Measurements from ENCODE around the gene PRKCSH. TPM values are rescaled to one million over a fixed set of nuclear protein-coding genes. Genes with fewer than 3 reads are reported as not detected.
A peak's percentile ranks its signal among the peaks of the same experiment; 100 is the strongest.
"Not testable (repeated sequence)": the region's sequence is repeated elsewhere in the genome, so short reads cannot be mapped to it uniquely, and the experiment has no call there.

The PRKCSH gene
- total RNA-seq, 1 donor from 2014 or later, result 396 TPM

DNA sequence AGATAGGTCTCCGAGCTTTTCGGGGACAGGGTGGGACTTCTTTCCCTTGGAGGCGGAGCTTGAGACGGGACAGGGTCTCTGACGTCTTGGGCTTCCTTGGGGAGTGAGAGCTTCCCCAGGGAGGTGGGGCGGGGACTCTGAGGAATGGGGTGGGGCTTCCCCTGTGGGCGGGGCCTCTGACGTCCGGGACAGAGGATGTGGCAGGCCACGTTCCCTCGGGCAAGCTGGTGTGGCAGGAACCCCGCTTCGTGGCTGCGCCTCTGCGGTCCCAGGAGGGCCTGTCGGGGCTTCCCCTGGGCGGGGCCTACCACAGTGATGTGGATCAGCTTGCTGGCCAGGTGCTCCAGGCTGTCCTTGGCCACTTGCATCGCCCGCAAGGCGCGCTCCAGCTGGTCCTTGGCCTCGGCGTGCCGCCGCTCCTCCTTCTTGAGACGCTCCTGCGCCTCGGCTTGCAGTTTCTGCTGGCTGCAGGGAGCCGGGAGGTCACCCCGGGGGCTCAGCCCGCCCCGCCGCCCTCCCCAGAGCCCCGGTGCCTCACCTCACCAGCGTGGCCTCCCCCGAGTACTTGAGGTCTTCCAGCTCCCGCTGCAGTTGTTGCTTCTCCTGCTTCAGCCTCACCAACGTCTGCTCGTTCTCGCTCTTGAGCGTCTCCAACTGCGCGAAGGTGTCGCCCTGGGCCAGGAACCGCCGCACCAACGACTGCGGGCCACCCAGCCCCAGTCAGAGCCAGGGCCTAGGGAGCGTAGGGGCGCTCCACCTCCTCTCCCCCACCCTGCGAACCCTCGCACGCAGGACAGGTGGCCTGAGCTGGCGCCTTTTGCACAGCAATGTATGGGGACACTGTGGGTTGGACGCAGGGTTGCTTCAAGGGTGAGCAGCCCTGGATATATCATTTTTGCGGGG is 13.0 kb upstream of the PRKCSH start:
- Mint-ChIP-seq H3K4me3 (peak overlapping the region; percentile 74), H3K27ac (peak overlapping the region; percentile 43), H3K27me3 (ENCODE audit: low read depth) (peaks cover 55% of the 10 kb centered on the region), H3K9me3 (no peaks in the 10 kb centered on the region), H3K36me3 (no peaks in the 10 kb centered on the region), H3K4me1 (peaks cover 29% of the 10 kb centered on the region)
- peak in 1 of 2 experiments; percentile 67 for DNase-seq (ENCODE audit: low spot score in 2 of 2, unreplicated experiment in 2 of 2)
- TF ChIP-seq, protein P1, sequence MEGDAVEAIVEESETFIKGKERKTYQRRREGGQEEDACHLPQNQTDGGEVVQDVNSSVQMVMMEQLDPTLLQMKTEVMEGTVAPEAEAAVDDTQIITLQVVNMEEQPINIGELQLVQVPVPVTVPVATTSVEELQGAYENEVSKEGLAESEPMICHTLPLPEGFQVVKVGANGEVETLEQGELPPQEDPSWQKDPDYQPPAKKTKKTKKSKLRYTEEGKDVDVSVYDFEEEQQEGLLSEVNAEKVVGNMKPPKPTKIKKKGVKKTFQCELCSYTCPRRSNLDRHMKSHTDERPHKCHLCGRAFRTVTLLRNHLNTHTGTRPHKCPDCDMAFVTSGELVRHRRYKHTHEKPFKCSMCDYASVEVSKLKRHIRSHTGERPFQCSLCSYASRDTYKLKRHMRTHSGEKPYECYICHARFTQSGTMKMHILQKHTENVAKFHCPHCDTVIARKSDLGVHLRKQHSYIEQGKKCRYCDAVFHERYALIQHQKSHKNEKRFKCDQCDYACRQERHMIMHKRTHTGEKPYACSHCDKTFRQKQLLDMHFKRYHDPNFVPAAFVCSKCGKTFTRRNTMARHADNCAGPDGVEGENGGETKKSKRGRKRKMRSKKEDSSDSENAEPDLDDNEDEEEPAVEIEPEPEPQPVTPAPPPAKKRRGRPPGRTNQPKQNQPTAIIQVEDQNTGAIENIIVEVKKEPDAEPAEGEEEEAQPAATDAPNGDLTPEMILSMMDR (IDR thresholded peaks at IDR 0.05; ENCODE audit: unreplicated experiment), result no peak

DNA sequence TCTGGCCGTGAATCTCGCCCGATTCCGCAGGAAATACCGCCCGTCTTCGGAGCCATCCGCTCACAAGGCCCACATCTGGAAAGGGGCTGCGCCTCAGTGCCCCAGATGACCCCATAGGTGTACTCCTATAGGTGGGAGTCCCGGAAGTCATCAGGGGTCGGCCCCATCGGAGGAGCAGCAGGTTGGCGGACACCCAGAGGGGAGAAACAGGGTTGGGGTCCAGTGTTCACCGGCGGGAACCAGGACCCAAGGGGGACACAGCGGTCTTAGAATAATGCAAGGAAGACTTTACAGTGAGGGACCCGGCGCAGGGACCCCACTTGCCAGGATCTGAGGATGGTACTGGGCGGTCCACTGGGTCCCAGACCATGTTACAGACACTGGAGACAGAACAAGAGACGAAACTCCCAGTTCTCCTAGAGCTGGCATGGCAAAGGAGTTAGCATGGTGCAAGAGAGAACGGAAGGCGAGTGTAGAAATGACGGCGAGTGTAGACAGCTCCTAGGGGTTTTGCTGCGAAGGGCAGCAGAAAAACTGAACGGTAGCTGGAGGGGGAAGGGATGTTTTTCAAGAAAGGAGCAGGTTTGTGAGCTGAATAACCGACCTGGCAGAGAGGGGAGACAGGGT is 12.2 kb upstream of the PRKCSH start:
- Mint-ChIP-seq H3K36me3 (no peaks in the 10 kb centered on the region), H3K27me3 (ENCODE audit: low read depth) (peaks cover 47% of the 10 kb centered on the region), H3K4me3 (no peak overlapping the region), H3K9me3 (no peaks in the 10 kb centered on the region), H3K27ac (no peak overlapping the region), H3K4me1 (peaks cover 25% of the 10 kb centered on the region)
- TF ChIP-seq, protein P1 (IDR thresholded peaks at IDR 0.05; ENCODE audit: unreplicated experiment), result no peak
- DNase-seq (ENCODE audit: low spot score in 2 of 2, unreplicated experiment in 2 of 2), result no peak

DNA sequence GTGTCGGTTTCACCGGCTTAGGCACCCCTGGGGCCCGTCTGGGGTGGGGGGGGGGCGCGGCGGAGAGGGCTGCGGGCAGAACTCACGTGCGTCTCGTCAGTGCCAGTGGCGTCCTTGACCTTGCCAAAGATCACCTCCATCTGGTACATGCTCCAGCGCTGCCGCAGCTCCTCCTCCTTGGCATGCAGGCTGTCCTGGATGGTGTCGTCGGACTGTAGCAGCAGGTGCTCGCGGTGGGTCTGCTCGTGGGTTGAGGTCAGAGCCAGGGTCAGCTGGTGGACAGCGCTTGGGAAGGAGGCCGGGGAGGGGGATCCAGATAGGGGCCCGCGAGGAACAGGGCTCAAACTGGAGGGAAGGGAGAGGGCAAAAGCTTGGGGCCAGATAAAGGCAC is 11.6 kb upstream of the PRKCSH start:
- Mint-ChIP-seq H3K27me3 (ENCODE audit: low read depth) (peaks cover 42% of the 10 kb centered on the region), H3K36me3 (no peaks in the 10 kb centered on the region), H3K4me1 (peaks cover 21% of the 10 kb centered on the region), H3K4me3 (no peak overlapping the region), H3K27ac (no peak overlapping the region), H3K9me3 (no peaks in the 10 kb centered on the region)
- DNase-seq (ENCODE audit: low spot score in 2 of 2, unreplicated experiment in 2 of 2), result no peak
- TF ChIP-seq, protein P1 (IDR thresholded peaks at IDR 0.05; ENCODE audit: unreplicated experiment), result no peak

DNA sequence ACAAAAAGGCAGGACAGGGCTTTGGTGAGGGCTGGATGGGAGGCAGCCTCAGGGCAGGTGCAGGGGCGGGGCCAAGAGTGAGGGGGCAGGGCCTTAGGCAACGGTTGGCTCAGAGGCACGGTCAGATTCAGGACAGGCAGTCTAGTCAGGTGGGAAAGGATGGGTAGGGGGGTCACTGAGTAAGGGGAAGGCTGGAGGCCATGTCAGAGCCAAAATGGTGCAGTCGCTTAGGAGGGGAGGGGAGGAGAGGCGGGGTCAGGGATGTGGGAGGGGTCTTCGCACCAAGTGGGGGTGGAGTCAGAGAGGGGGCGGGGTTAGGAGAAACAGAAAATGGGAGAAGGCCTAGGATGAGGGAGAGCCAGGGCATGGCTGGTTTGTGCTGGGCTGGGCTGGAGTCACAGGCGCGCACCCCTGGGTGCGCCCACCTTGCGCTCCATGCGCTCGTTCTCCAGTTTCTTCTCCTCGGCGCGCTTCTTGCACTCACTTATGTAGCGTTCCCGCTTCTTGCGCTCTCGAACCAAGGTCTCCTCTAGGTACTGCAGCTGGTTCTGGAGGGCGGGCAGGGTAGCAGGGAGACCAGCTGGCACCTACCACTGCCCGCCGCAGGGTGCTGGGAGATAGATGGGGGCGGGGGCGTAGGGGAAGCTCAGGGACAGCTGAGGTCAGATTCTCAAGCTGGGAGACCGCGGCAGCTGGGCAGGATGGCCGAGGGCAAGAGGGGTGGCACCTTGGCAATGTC is 9.5 kb upstream of the PRKCSH start:
- no peak overlapping the region for H3K4me3 Mint-ChIP-seq
- no peak for DNase-seq (ENCODE audit: low spot score in 2 of 2, unreplicated experiment in 2 of 2)
- H3K4me1 Mint-ChIP-seq, result peaks cover 12% of the 10 kb centered on the region
- H3K9me3 Mint-ChIP-seq, result no peaks in the 10 kb centered on the region
- H3K36me3 Mint-ChIP-seq, result no peaks in the 10 kb centered on the region
- H3K27ac Mint-ChIP-seq, result no peak overlapping the region
- H3K27me3 Mint-ChIP-seq (ENCODE audit: low read depth), result peaks cover 29% of the 10 kb centered on the region
- TF ChIP-seq, protein P1 (IDR thresholded peaks at IDR 0.05; ENCODE audit: unreplicated experiment), result no peak

DNA sequence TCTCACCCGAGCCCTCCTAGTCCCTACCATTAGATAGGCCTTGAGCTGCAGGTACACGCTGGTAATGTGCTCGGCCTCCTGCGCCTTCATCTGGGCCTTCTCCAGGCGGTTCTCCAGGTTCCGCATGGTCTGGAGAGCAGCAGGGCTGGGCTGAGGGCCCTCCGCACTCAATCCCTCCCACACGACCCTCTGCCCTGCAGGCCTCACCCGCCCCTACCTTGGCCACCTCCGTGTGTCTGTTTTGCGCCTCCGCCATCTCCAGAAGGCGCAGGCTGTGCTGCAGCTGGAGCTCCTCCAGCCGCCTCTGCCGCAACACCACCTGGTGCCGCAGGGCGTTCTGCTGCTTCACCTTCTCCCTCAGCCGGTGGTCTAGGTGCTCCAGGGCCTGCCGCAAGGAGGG is 8.8 kb upstream of the PRKCSH start:
- Mint-ChIP-seq H3K27ac (no peak overlapping the region), H3K4me1 (peaks cover 5% of the 10 kb centered on the region), H3K27me3 (ENCODE audit: low read depth) (peaks cover 22% of the 10 kb centered on the region), H3K36me3 (no peaks in the 10 kb centered on the region), H3K4me3 (no peak overlapping the region), H3K9me3 (no peaks in the 10 kb centered on the region)
- no peak for DNase-seq (ENCODE audit: low spot score in 2 of 2, unreplicated experiment in 2 of 2)
- TF ChIP-seq, protein P1 (IDR thresholded peaks at IDR 0.05; ENCODE audit: unreplicated experiment), result no peak

DNA sequence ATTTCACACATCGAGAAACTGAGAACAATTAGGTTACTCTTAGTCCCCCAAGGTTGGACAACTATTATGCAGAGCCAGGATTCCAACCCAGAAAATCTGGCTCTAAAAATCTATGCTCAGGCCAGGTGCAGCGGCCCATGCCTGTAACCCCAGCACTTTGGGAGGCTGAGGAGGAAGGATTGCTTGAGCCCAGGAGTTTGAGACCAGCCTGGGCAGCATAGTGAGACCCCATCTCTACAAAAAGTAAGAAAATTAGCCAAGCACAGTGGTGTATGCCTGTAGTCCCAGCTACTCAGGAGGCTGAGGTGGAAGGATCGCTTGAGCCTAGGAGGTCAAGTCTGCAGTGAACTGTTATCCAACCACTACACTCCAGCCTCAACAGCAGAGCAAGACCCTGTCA is 1.9 kb upstream of the PRKCSH start:
- H3K9me3 Mint-ChIP-seq; H3K4me3 Mint-ChIP-seq; H3K36me3 Mint-ChIP-seq; DNase-seq (ENCODE audit: low spot score in 2 of 2, unreplicated experiment in 2 of 2); H3K27ac Mint-ChIP-seq; H3K27me3 Mint-ChIP-seq (ENCODE audit: low read depth): not testable (repeated sequence)
- peaks cover 22% of the 10 kb centered on the region for H3K4me1 Mint-ChIP-seq

Measured in mesothelial cell of epicardium (in vitro differentiated cells).